Neural cell (in vitro differentiated cells): ENCODE measurements around the gene SYP. TPM values are rescaled to one million over a fixed set of nuclear protein-coding genes. Genes with fewer than 3 reads are reported as not detected.

Experiments
- H2AFZ ChIP-seq: fragments of 200-600, 300-800 bp; sonication (generic), shearing (Covaris generic); 2 replicates; pipeline ENCODE4 v1.6.0; 2014; ENCODE audit warnings: low read depth, mild to moderate bottlenecking, antibody characterized with exemption, low read length, moderate library complexity
- H3F3A ChIP-seq: fragments of 200-600 bp; shearing (Covaris generic); 2 replicates; pipeline ENCODE4 v1.6.1; 2016; ENCODE audit warnings: mild to moderate bottlenecking, moderate library complexity, mixed read lengths, antibody characterized with exemption, low read length; ENCODE audit not compliant: insufficient read depth, poor library complexity, severe bottlenecking
- H3K27ac ChIP-seq: fragments of 200-600, 300-800 bp; sonication (generic), shearing (Covaris generic); 2 replicates; pipeline ENCODE4 v1.5.1; 2014; ENCODE audit warnings: mild to moderate bottlenecking, low read length, moderate library complexity
- H3K27me3 ChIP-seq: fragments of 300-800, 200-600 bp; sonication (generic), shearing (Covaris generic); 2 replicates; pipeline ENCODE4 v1.6.0; 2014; ENCODE audit warnings: mild to moderate bottlenecking, low read depth, low read length, moderate library complexity; ENCODE audit not compliant: insufficient read depth
- H3K36me3 ChIP-seq: fragments of 300-800, 200-600 bp; sonication (generic), shearing (Covaris generic); 2 replicates; pipeline ENCODE4 v1.5.1; 2014; ENCODE audit warnings: mild to moderate bottlenecking, antibody characterized with exemption, low read length, moderate library complexity; ENCODE audit not compliant: insufficient read depth
- H3K4me2 ChIP-seq: fragments of 300-800, 200-600 bp; sonication (generic), shearing (Covaris generic); 2 replicates; pipeline ENCODE4 v1.6.0; 2014; ENCODE audit warnings: mild to moderate bottlenecking, low read length
- H3K4me3 ChIP-seq: fragments of 300-800, 200-600 bp; sonication (generic), shearing (Covaris generic); 2 replicates; pipeline ENCODE4 v1.5.1; 2014; ENCODE audit warnings: mild to moderate bottlenecking, low read length, moderate library complexity
- H3K79me2 ChIP-seq: fragments of 200-600 bp; shearing (Covaris generic); replicated peaks from 2 replicates; pipeline ENCODE4 v1.6.0; 2014; ENCODE audit warnings: mild to moderate bottlenecking, low read length, moderate library complexity; ENCODE audit not compliant: insufficient read depth
- H3K9ac ChIP-seq: fragments of 300-800, 200-600 bp; sonication (generic), shearing (Covaris generic); 2 replicates; pipeline ENCODE4 v1.6.1; 2016; ENCODE audit warnings: mild to moderate bottlenecking, low read length, mixed read lengths
- H3K9me2 ChIP-seq: fragments of 200-600 bp; shearing (Covaris generic); 2 replicates; pipeline ENCODE4 v1.6.1; 2016; ENCODE audit warnings: mild to moderate bottlenecking, low read length, mixed read lengths; ENCODE audit not compliant: insufficient read depth
- H3K9me3 ChIP-seq: fragments of 200-600, 300-800 bp; sonication (generic), shearing (Covaris generic); 2 replicates; pipeline ENCODE4 v1.6.1; 2016; ENCODE audit warnings: mild to moderate bottlenecking, mixed run types, low read length, moderate library complexity, mixed read lengths
- H4K20me1 ChIP-seq: fragments of 200-600 bp; shearing (Covaris generic); 2 replicates; pipeline ENCODE4 v1.6.1; 2016; ENCODE audit warnings: mild to moderate bottlenecking, mixed run types; ENCODE audit not compliant: insufficient read depth
- EP300 ChIP-seq: fragments of 450-650 bp; conservative IDR thresholded peaks from 2 replicates; pipeline ENCODE4 v1.6.1; 2014; ENCODE audit warnings: antibody characterized with exemption, mild to moderate bottlenecking, moderate library complexity; ENCODE audit not compliant: poor library complexity, severe bottlenecking
- EZH2 ChIP-seq: fragments of 200-600, 300-800 bp; shearing (Covaris generic), sonication (generic); IDR thresholded peaks from 2 replicates; pipeline ENCODE4 v1.6.1; 2014; ENCODE audit warnings: antibody characterized with exemption, low read length, borderline replicate concordance, mild to moderate bottlenecking; ENCODE audit not compliant: insufficient read depth, poor library complexity, severe bottlenecking
- MXI1 ChIP-seq: fragments of 450-650 bp; conservative IDR thresholded peaks from 2 replicates; pipeline ENCODE4 v1.6.1; 2014; ENCODE audit warnings: antibody characterized with exemption, mild to moderate bottlenecking; ENCODE audit not compliant: poor library complexity, severe bottlenecking
- POLR2AphosphoS5 ChIP-seq: IDR thresholded peaks from 2 replicates; pipeline ENCODE4 v1.6.1; 2012
- RAD21 ChIP-seq: fragments of 450-650 bp; conservative IDR thresholded peaks from 2 replicates; pipeline ENCODE4 v1.6.1; 2014; ENCODE audit warnings: antibody characterized with exemption, mild to moderate bottlenecking, moderate library complexity
- SMC3 ChIP-seq: fragments of 450-650 bp; conservative IDR thresholded peaks from 2 replicates; pipeline ENCODE4 v1.6.1; 2014; ENCODE audit warnings: antibody characterized with exemption, mild to moderate bottlenecking, moderate library complexity; ENCODE audit not compliant: poor library complexity
- polyA plus RNA-seq: library from polyadenylated mRNA; depleted of rRNA; stranded (reverse); fragments of >200 nt; gene quantifications from 2 replicates; pipeline ENCODE4 v1.2.3, GENCODE V29; 2014
- TF ChIP-seq, protein P1 (sequence below): fragments of 450-650 bp; IDR thresholded peaks from 2 replicates; pipeline ENCODE4 v1.5.1; 2014; ENCODE audit warnings: antibody characterized with exemption, mild to moderate bottlenecking, moderate library complexity; ENCODE audit not compliant: poor library complexity, severe bottlenecking
- TF ChIP-seq, protein P2 (sequence below): IDR thresholded peaks from 2 replicates; pipeline ENCODE4 v1.6.1; 2012; ENCODE audit warnings: borderline replicate concordance

The SYP gene
- polyA plus RNA-seq, 1 donor from 2014 or later: 240 TPM

DNA sequence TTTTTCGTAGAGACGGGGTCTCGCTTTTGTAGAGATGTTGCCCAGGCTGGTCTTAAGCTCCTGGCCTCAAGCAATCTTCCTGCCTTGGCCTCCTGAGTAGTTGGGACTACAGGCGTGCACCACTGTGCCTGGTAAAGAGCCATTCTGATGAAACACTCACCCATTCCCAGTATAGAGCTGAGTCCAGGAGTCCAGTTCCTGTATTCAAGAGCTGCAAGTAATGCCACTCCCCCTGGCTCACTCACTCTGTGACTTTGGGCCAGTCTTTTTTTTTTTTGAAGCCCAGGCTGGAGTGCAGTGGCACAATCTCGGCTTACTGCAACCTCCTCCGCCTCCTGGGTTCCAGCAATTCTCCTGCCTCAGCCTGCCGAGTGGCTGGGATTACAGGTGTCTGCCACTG lies 38.7 kb upstream of the SYP start:
- Histone ChIP-seq H3F3A (no peaks in the 10 kb centered on the region), H3K4me3 (no peak overlapping the region), H3K79me2 (no peaks in the 10 kb centered on the region), H3K27me3 (no peaks in the 10 kb centered on the region), H3K9me2 (no peaks in the 10 kb centered on the region), H3K9ac (no peak overlapping the region), H3K27ac (no peak overlapping the region), H3K9me3 (no peaks in the 10 kb centered on the region), H3K36me3 (no peaks in the 10 kb centered on the region), H2AFZ (no peak overlapping the region), H3K4me2 (no peak overlapping the region), H4K20me1 (no peaks in the 10 kb centered on the region)
- TF ChIP-seq MXI1 (no peak), RAD21 (no peak), EZH2 (no peak), EP300 (no peak), POLR2AphosphoS5 (no peak)
- TF ChIP-seq, protein P1, sequence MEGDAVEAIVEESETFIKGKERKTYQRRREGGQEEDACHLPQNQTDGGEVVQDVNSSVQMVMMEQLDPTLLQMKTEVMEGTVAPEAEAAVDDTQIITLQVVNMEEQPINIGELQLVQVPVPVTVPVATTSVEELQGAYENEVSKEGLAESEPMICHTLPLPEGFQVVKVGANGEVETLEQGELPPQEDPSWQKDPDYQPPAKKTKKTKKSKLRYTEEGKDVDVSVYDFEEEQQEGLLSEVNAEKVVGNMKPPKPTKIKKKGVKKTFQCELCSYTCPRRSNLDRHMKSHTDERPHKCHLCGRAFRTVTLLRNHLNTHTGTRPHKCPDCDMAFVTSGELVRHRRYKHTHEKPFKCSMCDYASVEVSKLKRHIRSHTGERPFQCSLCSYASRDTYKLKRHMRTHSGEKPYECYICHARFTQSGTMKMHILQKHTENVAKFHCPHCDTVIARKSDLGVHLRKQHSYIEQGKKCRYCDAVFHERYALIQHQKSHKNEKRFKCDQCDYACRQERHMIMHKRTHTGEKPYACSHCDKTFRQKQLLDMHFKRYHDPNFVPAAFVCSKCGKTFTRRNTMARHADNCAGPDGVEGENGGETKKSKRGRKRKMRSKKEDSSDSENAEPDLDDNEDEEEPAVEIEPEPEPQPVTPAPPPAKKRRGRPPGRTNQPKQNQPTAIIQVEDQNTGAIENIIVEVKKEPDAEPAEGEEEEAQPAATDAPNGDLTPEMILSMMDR: no peak
- TF ChIP-seq, protein P2, sequence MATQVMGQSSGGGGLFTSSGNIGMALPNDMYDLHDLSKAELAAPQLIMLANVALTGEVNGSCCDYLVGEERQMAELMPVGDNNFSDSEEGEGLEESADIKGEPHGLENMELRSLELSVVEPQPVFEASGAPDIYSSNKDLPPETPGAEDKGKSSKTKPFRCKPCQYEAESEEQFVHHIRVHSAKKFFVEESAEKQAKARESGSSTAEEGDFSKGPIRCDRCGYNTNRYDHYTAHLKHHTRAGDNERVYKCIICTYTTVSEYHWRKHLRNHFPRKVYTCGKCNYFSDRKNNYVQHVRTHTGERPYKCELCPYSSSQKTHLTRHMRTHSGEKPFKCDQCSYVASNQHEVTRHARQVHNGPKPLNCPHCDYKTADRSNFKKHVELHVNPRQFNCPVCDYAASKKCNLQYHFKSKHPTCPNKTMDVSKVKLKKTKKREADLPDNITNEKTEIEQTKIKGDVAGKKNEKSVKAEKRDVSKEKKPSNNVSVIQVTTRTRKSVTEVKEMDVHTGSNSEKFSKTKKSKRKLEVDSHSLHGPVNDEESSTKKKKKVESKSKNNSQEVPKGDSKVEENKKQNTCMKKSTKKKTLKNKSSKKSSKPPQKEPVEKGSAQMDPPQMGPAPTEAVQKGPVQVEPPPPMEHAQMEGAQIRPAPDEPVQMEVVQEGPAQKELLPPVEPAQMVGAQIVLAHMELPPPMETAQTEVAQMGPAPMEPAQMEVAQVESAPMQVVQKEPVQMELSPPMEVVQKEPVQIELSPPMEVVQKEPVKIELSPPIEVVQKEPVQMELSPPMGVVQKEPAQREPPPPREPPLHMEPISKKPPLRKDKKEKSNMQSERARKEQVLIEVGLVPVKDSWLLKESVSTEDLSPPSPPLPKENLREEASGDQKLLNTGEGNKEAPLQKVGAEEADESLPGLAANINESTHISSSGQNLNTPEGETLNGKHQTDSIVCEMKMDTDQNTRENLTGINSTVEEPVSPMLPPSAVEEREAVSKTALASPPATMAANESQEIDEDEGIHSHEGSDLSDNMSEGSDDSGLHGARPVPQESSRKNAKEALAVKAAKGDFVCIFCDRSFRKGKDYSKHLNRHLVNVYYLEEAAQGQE: no peak

DNA sequence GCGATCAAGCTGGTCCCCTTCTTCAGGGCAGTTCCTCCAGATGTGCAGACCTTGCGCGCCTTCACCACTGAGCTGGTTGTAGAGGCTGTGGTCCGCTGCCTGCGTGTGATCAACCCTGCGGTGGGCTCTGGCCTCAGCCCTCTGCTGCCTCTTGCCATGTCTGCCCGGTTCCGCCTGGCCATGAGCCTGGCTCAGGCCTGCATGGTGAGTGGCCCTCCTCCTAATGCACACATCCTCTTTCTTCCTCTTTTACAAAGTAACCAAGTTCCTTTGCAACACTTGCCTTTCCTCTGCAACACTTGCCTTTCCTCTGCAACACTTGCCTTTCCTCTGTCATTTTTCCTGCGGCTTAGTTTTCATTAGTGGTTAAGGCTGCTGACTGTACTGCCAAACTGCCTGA lies 37.1 kb upstream of the SYP start:
- Histone ChIP-seq H2AFZ (no peak overlapping the region), H3K79me2 (no peaks in the 10 kb centered on the region), H3K36me3 (no peaks in the 10 kb centered on the region)

More for the DNA sequence above, 37.1 kb upstream of the SYP start:
- H3K9ac ChIP-seq: no peak overlapping the region
- H3K9me2 ChIP-seq: no peaks in the 10 kb centered on the region
- H3K4me3 ChIP-seq: no peak overlapping the region
- no peaks in the 10 kb centered on the region for H3F3A ChIP-seq
- no peak overlapping the region for H3K4me2 ChIP-seq
- no peaks in the 10 kb centered on the region for H4K20me1 ChIP-seq
- TF ChIP-seq, protein P1: no peak
- TF ChIP-seq RAD21 (no peak), SMC3 (no peak), POLR2AphosphoS5 (no peak), EZH2 (no peak), MXI1 (no peak)
- TF ChIP-seq, protein P2: no peak
- H3K27ac ChIP-seq: no peak overlapping the region
- H3K27me3 ChIP-seq: no peaks in the 10 kb centered on the region
- no peaks in the 10 kb centered on the region for H3K9me3 ChIP-seq
